Activated gamma-delta T cell treated with anti-CD3 and anti-CD28 coated beads, Interleukin-2, amount 50 U/mL, for 16 hours (primary cell): Measurements from ENCODE around the gene GHRH.

Experiments used
- DNase-seq: peaks from one replicate; pipeline ENCODE4 v3.0.0-alpha.2; 2020; ENCODE audit warnings: low read depth

Gene GHRH

GRCh38 chr20:37262505-37262904 is 891 bp upstream of the GHRH start:
- no peak for DNase-seq

GRCh38 chr20:37260923-37261322 is 691 bp downstream of the GHRH start:
- DNase-seq: no peak

- no peak for DNase-seq
Observed at GRCh38 chr20:37259865-37260264, 1.7 kb downstream of the GHRH start.

- DNase-seq: no peak
Observed at GRCh38 chr20:37259031-37259430, 2.6 kb downstream of the GHRH start.

- DNase-seq: no peak
Observed at GRCh38 chr20:37257988-37258387, 3.6 kb downstream of the GHRH start.

GRCh38 chr20:37257530-37257929 is 4.1 kb downstream of the GHRH start:
- no peak for DNase-seq

GRCh38 chr20:37256286-37256685 is 5.3 kb downstream of the GHRH start:
- DNase-seq: no peak

- DNase-seq: no peak
Observed at GRCh38 chr20:37254114-37254878, 7.3 kb downstream of the GHRH start.

- DNase-seq: no peak
Observed at GRCh38 chr20:37253087-37253486, 8.5 kb downstream of the GHRH start.

GRCh38 chr20:37251825-37252477 is 9.7 kb downstream of the GHRH start:
- DNase-seq: no peak

- DNase-seq: no peak
Observed at GRCh38 chr20:37249304-37249703, 12.3 kb downstream of the GHRH start.

GRCh38 chr20:37247547-37247946 is 14.1 kb downstream of the GHRH start:
- no peak for DNase-seq

- DNase-seq: no peak
Observed at GRCh38 chr20:37246736-37247135, 14.9 kb downstream of the GHRH start.

GRCh38 chr20:37245216-37246150 is 16.1 kb downstream of the GHRH start:
- DNase-seq: no peak

- no peak for DNase-seq
Observed at GRCh38 chr20:37244572-37244957, 17.0 kb downstream of the GHRH start.

- no peak for DNase-seq
Observed at GRCh38 chr20:37243937-37244571, 17.6 kb downstream of the GHRH start.

- no peak for DNase-seq
Observed at GRCh38 chr20:37243076-37243936, 18.3 kb downstream of the GHRH start.

- DNase-seq: no peak
Observed at GRCh38 chr20:37242503-37242902, 19.1 kb downstream of the GHRH start.

- no peak for DNase-seq
Observed at GRCh38 chr20:37240337-37241067, 21.1 kb downstream of the GHRH start.

GRCh38 chr20:37238935-37239451 is 22.6 kb downstream of the GHRH start:
- no peak for DNase-seq
